IMR-90 (cell line): ENCODE data around the gene CYSLTR2.

ENCODE experiments used
- BHLHE40 ChIP-seq: fragments of 150-350 bp; IDR thresholded peaks from 2 replicates; pipeline ENCODE4 v1.6.1; 2016; ENCODE audit warnings: mild to moderate bottlenecking, low read depth, low read length
- CEBPB ChIP-seq: IDR thresholded peaks from 2 replicates; pipeline ENCODE4 v1.6.1; 2012; ENCODE audit warnings: low read depth, low read length, improper control_type of control experiment
- CHD1 ChIP-seq: IDR thresholded peaks from 2 replicates; pipeline ENCODE4 v1.6.1; 2012; ENCODE audit warnings: low read depth, low read length, improper control_type of control experiment
- CTCF ChIP-seq: conservative IDR thresholded peaks from 2 replicates; pipeline ENCODE4 v1.5.1; 2012; ENCODE audit warnings: mild to moderate bottlenecking, low read depth, low read length, improper control_type of control experiment
- ELK1 ChIP-seq: fragments of 150-350 bp; IDR thresholded peaks from 2 replicates; pipeline ENCODE4 v1.6.1; 2016; ENCODE audit warnings: low read depth, mild to moderate bottlenecking, low read length, moderate library complexity, borderline replicate concordance
- FOS ChIP-seq: fragments of 150-350 bp; IDR thresholded peaks from 2 replicates; pipeline ENCODE4 v1.6.1; 2016; ENCODE audit warnings: low read depth, low read length
- MAZ ChIP-seq: IDR thresholded peaks from 2 replicates; pipeline ENCODE4 v1.6.1; 2012; ENCODE audit warnings: low read depth, mild to moderate bottlenecking, low read length, improper control_type of control experiment, moderate library complexity, borderline replicate concordance
- MXI1 ChIP-seq: IDR thresholded peaks from 2 replicates; pipeline ENCODE4 v1.6.1; 2012; ENCODE audit warnings: low read depth, mild to moderate bottlenecking, low read length, moderate library complexity, borderline replicate concordance
- POLR2A ChIP-seq: IDR thresholded peaks from 2 replicates; pipeline ENCODE4 v1.6.1; 2012; ENCODE audit warnings: mild to moderate bottlenecking, low read depth, low read length
- RAD21 ChIP-seq: IDR thresholded peaks from 2 replicates; pipeline ENCODE4 v1.6.1; 2012; ENCODE audit warnings: low read length, improper control_type of control experiment
- RCOR1 ChIP-seq: IDR thresholded peaks from 2 replicates; pipeline ENCODE4 v1.6.1; 2012; ENCODE audit warnings: mild to moderate bottlenecking, low read length, improper control_type of control experiment; ENCODE audit not compliant: insufficient replicate concordance
- RFX5 ChIP-seq: IDR thresholded peaks from 2 replicates; pipeline ENCODE4 v1.8.0; 2012; ENCODE audit warnings: low read depth, mild to moderate bottlenecking, low read length, moderate library complexity
- SMC3 ChIP-seq: fragments of 150-350 bp; IDR thresholded peaks from 2 replicates; pipeline ENCODE4 v1.6.1; 2016; ENCODE audit warnings: low read depth, mild to moderate bottlenecking, antibody characterized with exemption, low read length, moderate library complexity
- USF2 ChIP-seq: fragments of 150-350 bp; IDR thresholded peaks from 2 replicates; pipeline ENCODE4 v1.6.1; 2017; ENCODE audit warnings: mild to moderate bottlenecking, antibody characterized with exemption, low read length, low read depth

- TF ChIP-seq CTCF (no peak), USF2 (no peak), POLR2A (no peak), FOS (no peak), SMC3 (no peak), MAZ (no peak), MXI1 (no peak), CHD1 (no peak), CEBPB (no peak), RFX5 (no peak), RAD21 (no peak), BHLHE40 (no peak), RCOR1 (no peak), ELK1 (no peak)
Measured at GRCh38 chr13:48739386-48739964, 85.7 kb downstream of the CYSLTR2 start.
